GM19328 (cell line): ENCODE data around the gene TMEM82.

Source experiments
- ATAC-seq: cut with Tn5 transposase; IDR thresholded peaks from one replicate; pipeline ENCODE4 v1.9.1; 2021; ENCODE audit warnings: mild to moderate bottlenecking, moderate library complexity; ENCODE audit not compliant: unreplicated experiment

Gene TMEM82

GRCh38 chr1:15719381-15720120 lies 22.7 kb upstream of the TMEM82 start:
- ATAC-seq = no peak

GRCh38 chr1:15720861-15721260 lies 21.4 kb upstream of the TMEM82 start:
- ATAC-seq = no peak

- no peak for ATAC-seq
Observed at GRCh38 chr1:15722411-15722810, 19.9 kb upstream of the TMEM82 start.

GRCh38 chr1:15722836-15723532 lies 19.3 kb upstream of the TMEM82 start:
- ATAC-seq = no peak

- ATAC-seq = no peak
Observed at GRCh38 chr1:15723631-15724246, 18.6 kb upstream of the TMEM82 start.

- no peak for ATAC-seq
Observed at GRCh38 chr1:15724949-15725880, 17.1 kb upstream of the TMEM82 start.

- ATAC-seq = no peak
Observed at GRCh38 chr1:15726508-15726907, 15.8 kb upstream of the TMEM82 start.

- no peak for ATAC-seq
Observed at GRCh38 chr1:15727021-15727420, 15.3 kb upstream of the TMEM82 start.

- no peak for ATAC-seq
Observed at GRCh38 chr1:15727424-15727823, 14.9 kb upstream of the TMEM82 start.

GRCh38 chr1:15727866-15728534 lies 14.3 kb upstream of the TMEM82 start:
- ATAC-seq = no peak

GRCh38 chr1:15728937-15729657 lies 13.2 kb upstream of the TMEM82 start:
- ATAC-seq = no peak

GRCh38 chr1:15730423-15730822 lies 11.9 kb upstream of the TMEM82 start:
- ATAC-seq = no peak

GRCh38 chr1:15730936-15731335 lies 11.4 kb upstream of the TMEM82 start:
- no peak for ATAC-seq

GRCh38 chr1:15731735-15732685 lies 10.3 kb upstream of the TMEM82 start:
- no peak for ATAC-seq

- ATAC-seq = no peak
Observed at GRCh38 chr1:15732686-15733081, 9.6 kb upstream of the TMEM82 start.

- no peak for ATAC-seq
Observed at GRCh38 chr1:15733218-15733725, 9.0 kb upstream of the TMEM82 start.

- ATAC-seq = no peak
Observed at GRCh38 chr1:15733726-15734226, 8.5 kb upstream of the TMEM82 start.

GRCh38 chr1:15734296-15734695 lies 8.0 kb upstream of the TMEM82 start:
- no peak for ATAC-seq
